ENCODE data around the gene NDST1.

- TF ChIP-seq CTCF (IDR thresholded peaks at IDR 0.05; ENCODE audit: control extremely low read depth in 1 of 3, insufficient read depth in 1 of 3, low read depth in 1 of 3, low read length in 3 of 3) (no peak), SP1 (IDR thresholded peaks at IDR 0.05; ENCODE audit: low read depth, low read length) (no peak), YY1 (IDR thresholded peaks at IDR 0.05; ENCODE audit: low read depth, low read length) (no peak), BACH1 (IDR thresholded peaks at IDR 0.05; ENCODE audit: low read length) (no peak)
Measured at GRCh38 chr5:150461231-150461630, 46.7 kb upstream of the NDST1 start.
